Activated naive CD4-positive, alpha-beta T cell (primary cell): ENCODE measurements around the gene LYPLAL1.
A peak's percentile ranks its signal among the peaks of the same experiment; 100 is the strongest.

Experiments
- DNase-seq, 4 experiments: peaks; one replicate each; lab custom pipeline; 2025; lab: John Stamatoyannopoulos, UW

LYPLAL1 gene

DNA sequence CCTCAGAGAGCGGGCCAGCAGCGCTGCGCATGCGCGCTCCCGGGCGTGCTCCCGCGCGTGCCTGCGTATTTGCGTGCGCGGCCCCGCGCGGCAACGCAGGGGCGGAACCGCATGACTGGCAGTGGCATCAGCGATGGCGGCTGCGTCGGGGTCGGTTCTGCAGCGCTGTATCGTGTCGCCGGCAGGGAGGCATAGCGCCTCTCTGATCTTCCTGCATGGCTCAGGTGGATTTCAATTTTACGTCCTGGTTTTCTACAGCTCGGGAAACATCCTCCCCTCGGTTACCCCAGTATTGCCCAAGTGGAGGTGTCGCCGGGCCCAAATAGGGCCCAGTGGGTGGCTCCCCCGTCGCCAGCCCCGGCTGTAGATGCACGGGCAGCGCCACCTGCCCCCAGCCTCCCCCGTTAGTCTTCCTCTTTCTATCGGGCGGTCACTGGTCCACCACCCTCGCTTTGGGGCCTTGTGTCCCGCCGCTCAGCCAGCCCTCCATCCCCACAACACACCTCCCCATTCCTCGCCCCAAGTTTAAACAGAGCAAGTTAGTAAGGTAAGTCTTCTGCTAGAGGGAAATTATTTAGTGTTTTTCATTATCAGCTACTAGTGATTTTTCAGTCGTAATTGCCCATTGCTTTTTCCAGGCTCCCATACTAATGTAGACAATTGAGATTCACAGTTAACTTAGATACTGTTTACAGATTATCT lies at the start of gene LYPLAL1:
TSS of gene LYPLAL1 (plus strand) at position 121 of the 702 bp plus-strand sequence. CDS start at position 134, 13 bp downstream.
- DNase-seq = peak; percentile 71 to 85 (median 74)

DNA sequence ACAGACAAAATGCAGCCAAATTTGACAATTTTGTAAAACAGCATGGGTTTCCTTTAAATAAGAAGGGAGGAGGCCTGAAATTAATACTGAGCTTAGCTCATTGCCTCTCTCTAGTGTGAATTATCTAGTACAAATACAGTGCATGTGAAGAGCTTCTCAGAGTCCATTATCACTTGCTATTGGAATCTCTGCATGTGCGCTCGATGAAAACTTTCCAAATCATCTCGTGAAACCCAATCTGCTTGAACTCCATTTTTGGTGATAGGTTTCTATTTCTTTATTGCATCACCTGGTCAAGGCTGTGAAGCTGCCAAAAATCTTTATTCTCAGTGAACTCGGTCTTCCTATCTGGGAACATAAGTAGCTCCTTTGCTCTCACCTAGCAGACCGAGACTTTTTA lies 49.5 kb upstream of the LYPLAL1 start:
- DNase-seq = no peak

DNA sequence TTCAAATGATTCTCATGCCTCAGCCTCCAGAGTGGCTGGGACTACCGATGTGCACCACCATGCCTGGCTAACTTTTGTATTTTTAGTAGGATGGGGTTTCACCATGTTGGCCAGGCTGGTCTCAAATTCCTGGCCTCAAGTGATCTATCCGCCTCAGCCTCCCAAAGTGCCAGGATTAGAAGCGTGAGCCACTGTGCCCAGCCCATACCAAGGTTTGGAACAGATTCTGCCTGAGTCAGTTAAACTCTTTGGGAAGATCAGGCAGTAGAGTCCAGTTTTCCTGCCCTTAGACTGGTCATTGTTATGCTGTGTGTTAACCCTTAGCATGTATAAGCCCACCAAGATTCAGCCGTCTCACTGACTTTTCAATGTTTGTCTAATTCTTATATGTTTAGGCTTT lies 48.3 kb upstream of the LYPLAL1 start:
- no peak for DNase-seq

DNA sequence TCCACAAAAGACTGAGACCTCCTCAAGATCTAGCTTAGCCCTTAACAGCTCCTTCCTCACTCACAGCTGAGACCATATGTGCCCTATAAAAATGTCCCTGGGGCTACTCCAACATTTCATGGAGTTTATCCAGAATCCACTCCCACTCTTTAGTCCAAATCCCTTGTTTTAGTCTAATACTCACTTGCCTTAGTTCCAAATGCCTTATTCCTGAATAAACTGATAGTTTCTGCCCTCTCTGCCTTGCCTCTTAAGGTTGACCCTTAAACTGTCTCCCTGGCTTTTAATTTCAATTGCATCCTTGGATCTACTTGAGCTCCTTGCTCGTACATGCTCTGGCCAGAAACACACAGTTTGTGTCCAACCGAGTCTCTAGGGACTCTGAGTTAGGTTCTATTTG lies 47.3 kb upstream of the LYPLAL1 start:
- DNase-seq = no peak

DNA sequence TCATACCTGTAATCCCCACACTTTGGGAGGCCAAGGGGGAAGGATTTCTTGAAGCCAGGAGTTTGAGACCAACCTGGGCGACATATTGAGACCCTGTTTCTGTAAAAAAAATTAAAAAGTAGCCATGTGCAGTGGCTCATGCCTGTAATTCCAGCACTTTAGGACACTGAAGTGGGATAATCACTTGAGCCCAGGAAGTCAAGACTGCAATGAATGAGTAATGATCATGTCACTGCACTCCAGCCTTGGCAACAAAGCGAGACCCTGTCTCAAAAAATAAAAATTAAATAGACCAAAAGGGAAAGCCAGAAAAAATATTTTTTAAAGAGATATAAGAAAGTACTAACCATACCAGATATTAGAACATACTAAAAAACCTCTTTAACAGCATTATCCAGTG lies 44.7 kb upstream of the LYPLAL1 start:
- no peak for DNase-seq

DNA sequence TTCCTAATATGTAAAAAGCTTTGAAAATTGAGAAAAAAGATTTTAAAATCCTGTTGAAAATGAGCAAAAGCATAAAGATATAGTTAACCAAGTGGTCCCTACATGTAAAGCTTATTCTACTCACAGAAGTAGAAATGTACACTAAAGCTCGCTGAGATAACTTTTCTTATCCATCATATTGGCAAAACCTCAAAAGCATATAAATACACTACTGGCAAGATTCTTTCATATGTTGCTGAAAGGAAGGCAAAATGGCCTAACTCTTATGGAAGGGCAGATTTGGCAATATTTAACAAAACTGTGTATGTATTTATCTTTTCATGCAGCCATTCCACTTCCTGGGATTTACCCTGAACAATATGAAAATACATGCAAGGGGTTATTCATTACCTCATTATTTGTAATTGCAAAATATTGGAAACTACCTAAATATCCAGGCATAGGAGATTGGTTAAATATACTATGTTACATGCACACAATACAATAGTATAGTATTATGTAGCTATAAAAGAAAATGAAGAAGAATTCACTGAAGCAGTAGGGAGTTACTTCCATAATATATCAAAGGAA lies 43.2 kb upstream of the LYPLAL1 start:
- no peak for DNase-seq

DNA sequence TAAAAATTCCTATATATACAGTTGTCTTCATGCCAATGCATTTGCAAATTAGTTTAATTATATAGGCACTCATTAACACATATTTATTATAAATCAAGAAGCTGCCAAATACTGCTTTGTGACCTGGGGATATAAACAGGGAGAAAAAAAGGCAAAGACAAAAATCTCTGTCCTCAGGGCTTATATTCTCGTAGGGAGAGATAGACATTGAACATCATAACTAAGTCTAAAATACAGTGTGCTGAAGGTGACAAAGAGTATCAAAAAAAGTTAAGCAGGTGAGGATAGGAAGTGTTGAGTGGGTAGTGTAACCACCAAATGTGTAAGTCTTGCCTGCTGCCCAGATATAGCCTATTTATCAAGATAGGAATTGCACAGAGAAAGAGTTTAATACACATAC lies 40.7 kb upstream of the LYPLAL1 start:
- DNase-seq = no peak

DNA sequence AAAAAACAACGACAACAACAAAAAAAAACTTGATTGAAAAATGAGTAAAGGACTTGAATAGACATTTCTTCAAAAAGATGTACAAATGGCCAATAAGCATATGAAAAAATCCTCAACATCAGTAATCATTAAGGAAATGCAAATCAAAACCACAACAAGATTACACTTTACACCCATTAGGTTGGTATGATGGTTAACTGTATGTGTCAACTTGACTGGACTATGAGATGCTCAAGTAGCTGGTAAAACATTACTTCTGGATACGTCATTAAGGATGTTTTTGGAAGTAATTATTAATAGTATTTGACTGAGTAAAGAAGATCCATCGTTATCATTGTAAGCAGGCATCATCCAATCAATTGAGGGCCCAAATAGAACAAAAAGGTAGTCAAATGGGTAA lies 34.9 kb upstream of the LYPLAL1 start:
- DNase-seq = no peak

DNA sequence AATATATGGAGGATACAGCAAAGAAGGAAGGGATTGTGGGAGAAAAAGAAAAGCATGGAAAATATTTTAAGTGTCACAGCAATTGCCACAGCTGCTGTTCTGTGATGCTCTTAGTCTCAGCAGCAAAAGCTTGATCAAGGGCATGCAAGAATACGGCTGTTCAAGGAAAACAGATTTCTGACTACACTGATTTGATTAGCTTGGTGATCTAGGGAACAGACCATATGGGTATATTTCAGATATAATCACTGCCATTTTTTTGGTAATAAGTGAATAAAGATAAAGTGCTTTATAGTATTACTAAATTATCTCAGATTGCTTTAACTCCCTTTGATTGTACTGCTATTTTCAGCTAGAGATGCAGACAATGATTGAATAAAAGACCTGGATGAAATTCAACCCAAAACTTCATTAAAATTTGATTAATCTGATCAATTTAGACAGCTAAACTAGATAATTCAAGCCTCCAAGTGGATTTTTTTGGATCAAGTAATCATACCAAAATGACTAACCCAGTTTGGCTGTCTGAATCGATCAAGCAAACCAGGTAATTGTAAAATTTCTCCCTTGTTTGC lies 33.3 kb upstream of the LYPLAL1 start:
- no peak for DNase-seq

DNA sequence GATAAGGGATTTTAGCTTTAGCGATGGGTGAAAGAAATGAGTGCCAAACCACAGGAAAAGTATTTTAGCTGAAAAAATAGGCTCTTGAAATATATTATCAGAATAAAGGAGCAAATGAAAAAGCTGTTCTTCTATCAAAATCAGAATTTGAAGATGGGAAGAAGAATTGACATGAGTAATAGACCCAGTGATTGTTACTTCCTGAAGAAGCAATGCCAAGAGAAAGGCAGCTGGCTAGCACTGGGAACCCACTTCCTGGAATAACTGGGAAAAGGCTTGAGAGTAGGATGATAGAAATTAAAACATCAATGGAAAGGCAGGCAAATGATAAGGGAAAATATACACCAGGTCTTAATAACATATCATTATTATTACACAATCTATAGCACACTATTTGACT lies 29.9 kb upstream of the LYPLAL1 start:
- DNase-seq = no peak

DNA sequence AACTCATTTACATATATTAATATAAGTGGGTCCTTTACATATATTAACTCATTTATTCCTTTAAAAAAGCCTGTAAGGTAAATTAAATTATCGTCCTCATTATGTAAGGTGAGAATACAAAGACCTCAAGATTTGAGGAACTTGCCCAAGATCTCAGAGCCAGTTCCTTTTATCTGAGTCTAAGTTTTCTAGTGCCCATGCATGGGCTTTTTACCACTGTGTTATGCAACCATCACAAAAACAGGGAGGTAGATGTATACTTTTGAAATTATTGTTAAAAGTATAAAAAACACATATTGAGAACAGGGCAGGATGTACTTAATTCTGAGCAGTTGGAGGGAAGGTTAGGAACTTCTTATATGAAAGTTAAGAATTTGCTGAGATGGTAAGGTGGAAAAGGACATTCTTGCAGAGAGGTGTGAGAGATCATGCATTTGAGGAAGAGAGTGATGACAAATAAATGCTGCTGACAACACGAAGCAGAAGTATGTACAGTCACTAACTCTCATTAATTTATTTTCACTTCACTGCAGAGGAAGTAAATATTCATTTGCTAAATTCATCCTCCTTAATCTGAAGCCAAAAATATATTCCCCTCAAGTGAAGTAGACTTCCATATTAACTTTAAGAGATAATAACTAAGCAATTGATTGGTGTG lies 28.9 kb upstream of the LYPLAL1 start:
- no peak for DNase-seq

DNA sequence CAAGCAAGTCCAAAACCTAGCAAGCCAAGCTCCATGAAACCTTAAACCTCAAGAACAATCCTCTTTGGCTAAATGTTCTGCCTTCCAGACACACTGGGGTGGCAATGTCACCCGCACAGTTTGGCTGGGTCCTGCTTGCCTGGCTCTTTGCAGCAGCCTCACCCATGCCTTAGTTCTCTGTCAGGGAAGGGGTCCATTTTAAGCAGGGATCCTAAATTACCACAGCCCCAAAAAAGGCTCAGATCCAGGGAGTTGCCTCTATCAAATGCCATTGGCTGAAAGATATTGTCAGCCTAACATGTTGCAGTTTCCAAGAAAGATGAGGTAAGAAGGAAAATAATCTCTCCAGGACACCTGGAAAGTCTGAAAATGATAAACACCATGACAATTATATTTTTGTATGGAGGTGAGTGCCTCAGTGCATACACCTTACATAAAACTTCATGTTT lies 26.1 kb upstream of the LYPLAL1 start:
- no peak for DNase-seq

DNA sequence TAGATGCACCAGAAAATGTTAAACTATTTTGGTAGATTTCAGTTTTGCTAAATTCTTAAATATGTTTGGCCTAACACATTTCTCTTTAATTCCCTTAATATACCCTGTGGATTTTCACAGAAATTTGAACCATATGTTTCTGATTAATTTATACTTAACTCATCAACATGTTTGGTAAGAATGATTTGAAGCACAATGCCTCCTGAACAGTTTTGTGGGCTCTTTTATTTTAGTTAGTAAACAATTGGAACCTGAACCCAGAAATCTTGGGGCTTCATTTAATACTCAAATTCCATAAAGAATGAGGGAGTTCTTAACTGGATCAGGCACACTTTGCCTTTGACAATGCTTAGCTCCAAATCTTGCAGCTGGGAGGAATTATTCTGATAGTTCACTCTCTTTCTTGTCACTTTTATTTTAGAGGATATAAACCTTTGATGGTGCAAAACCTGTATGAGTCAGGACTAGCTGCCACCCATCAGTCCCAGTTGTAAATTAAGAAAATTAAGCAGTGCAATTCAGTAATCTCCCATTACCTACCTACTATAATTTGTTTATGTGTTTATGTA lies 24.6 kb upstream of the LYPLAL1 start:
- DNase-seq = no peak

DNA sequence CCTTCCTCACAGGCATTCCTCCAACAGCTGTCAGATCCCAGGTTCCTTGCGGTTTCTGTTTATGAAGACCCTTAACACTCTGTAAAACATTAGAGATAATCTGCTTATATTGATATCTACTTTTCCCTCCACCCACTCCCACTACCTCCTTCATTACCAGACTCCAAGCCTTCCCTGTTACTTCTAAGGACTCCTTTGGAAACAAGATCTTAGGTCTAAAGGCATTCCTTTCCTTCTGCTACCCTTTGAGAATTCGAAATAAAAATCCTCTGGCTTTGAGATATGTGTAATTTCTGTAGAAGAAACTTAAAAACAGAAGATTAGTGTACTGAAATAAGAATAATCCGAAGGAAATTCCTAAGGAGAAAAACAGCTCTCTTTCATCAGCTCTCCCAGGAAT lies 23.7 kb upstream of the LYPLAL1 start:
- DNase-seq = no peak

DNA sequence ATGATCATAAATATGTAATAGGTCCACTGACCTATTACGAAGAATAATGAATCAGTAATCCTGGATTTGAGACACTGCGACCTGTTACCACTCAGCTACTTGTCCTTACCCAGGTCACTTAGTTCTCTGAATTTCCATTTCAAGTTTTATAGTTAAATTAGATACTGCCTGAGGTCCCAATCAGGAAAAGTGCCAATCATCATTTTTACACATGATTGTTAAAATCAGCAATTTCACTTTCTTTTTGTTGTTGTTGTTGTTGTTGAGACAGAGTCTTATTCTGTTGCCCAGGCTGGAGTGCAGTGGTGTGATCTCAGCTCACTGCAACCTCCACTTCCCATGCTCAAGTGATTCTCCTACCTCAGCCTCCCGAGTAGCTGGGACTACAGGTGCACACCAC lies 22.8 kb upstream of the LYPLAL1 start:
- DNase-seq = no peak

DNA sequence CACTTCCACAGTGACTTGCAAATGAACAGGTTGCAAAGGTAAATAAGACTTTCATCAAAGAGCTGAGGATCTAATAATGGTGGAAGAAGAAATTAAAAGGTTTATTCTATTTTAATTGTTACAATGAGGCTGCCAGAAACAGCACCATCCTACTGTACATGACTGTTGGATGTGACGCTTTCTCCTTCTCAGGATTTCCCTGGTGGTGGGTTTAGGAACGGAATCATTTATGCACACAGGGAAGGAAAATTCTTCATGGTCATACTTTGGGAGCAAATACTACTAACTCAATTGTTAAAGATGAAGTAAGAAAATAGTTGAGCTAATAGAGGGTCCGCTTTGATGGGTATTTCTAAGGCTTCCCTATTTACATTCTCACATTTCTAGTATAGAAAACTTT lies 22.2 kb upstream of the LYPLAL1 start:
- no peak for DNase-seq

DNA sequence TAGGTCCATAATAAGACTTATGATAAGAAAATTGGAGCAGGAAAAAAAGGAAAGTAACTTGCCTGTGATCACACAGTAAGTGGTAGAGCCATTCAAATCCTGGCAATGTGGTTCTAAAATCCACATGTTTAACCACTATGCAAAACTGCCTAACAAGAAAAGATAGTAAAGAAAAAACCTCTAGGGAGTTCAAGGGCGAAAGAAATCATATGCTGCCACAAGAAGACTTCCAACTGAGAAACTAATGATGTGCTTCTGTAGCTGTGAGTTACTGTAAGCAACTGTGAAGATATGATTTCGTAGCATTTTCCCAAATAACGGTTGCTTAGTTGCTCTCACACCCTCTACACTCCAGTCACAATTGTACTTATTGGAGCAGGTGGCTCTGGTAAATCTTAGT lies 20.9 kb upstream of the LYPLAL1 start:
- no peak for DNase-seq

DNA sequence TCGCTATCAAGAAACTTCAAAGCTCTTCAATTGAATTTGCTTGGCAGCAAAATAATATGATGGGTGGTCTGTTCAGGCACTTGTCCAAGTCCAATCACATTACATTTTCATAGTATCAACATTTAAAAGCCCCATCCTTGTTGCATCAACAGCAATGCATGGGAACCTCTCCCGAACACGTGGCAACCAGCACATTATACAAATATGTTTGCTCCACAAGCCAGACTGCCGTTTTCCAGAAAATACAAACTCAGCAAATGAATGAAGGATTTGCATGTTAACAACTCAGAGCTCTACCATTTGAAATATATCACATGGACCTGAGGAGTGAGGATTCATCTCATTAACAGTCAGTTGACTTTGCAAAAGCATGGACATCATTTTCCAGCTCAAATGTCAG lies 20.0 kb upstream of the LYPLAL1 start:
- DNase-seq = no peak

DNA sequence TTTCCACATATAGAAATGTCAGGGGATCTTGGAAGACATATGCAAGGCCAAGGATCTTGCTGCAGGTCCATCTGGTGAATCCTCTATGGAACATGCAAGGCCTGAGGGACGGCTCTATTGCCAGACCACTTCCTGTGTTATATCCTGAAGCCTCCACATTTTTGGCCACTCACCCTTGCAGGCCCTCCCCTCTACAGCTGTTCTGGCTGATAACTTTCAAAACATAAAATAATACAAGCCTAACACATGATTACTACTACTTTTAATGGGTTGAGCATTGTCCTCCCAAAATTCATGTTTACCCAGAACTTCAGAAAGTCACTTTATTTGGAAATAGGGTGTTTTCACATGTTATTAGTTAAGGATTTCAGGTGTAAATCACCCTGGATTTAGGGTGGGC lies 18.5 kb upstream of the LYPLAL1 start:
- DNase-seq = no peak

DNA sequence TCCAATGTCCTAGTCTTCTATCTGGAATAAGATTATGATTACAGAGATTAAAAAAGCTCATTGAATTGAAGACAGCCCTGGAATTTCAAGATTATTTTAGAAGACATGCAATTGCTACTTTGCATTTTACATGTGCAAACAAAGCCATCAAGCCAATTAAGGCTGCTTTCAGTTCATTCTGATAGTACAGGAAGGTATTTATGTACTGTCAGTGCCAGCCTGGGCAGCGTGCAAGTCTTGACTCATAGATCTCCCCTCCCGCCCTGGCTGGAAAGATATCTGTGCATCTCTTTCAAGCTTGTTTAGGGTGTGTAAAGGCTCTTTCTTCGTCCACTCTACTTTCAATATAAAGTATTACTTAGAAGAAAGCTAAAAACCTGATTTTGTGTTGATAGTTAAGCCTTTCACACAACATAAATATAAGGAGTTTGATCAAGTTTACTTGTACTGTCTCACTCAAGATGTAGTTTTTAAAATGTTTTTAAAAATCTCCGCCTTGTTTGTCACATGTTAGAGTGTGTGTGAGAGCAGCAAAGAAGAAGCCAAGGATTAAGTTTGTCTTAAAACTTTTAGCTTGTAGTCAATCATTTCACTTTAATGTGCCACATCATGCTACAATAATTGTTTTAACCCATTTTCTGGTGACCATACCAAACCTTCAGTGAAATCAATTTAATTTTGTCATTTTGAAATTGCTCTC lies 13.6 kb upstream of the LYPLAL1 start:
- DNase-seq = no peak

DNA sequence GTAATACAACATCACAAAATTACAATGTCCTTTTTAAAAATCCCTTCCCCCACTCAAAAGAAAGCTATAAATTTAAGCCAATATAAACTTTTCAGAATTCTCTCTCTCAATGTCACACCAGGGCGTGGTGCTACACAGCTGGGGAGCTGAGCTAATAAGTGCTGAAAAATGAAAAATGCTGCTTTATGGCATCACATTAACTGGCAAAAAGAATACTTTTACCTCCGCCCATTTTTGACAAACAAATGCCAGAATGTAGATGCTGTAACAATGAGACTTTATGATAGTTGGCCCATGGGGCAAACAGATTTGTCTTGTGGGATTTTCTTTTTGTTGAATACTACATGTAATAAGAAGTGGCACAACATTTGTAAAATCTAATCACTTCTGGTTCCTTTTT lies 12.7 kb upstream of the LYPLAL1 start:
- no peak for DNase-seq

DNA sequence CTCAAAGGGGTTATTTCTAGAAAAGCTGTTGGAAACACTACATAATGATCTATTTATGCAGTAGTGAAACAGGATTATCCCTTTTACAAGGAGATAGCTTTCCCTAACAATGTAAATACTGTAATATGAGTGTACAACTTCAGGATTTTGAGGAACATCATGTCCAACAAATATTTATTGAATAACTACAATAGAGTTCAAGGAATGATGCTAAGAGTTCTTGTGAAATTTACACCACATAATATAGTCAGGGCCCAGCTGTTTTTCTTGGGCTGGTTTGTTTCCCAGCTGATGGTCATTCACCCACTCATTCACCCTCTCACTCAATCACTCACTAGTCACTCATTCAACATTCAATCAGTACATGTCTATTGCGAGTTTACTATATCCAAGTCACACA lies 12.3 kb upstream of the LYPLAL1 start:
- DNase-seq = no peak
